ENCODE results near the gene DHRS7B.
A peak's percentile ranks its signal among the peaks of the same experiment; 100 is the strongest.
"Not testable (repeated sequence)": the region's sequence is repeated elsewhere in the genome, so short reads cannot be mapped to it uniquely, and the experiment has no call there.

Gene DHRS7B

DNA sequence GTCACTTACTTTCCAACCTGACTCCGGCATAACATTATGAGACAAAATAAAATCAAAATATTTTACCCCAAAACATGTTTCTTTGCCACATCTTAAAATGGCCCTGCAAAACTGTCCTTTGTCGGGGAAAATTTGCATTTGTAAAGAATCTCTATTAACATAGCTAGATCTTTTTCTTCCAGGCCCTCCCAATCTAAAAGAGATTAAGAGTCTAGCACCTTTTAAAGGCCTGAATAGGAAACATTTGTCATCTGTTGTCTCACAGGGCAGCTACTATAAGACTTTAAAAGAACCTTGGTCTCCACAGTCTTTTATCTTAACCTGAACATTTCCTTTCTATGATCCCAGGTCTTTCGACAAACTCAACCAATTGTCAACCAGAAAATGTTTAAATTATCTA is 18.1 kb upstream of the DHRS7B start:
- no peak for FAIRE-seq

GRCh38 chr17:21113049-21113690 is 13.6 kb upstream of the DHRS7B start:
- FAIRE-seq: peak; percentile 38

DNA sequence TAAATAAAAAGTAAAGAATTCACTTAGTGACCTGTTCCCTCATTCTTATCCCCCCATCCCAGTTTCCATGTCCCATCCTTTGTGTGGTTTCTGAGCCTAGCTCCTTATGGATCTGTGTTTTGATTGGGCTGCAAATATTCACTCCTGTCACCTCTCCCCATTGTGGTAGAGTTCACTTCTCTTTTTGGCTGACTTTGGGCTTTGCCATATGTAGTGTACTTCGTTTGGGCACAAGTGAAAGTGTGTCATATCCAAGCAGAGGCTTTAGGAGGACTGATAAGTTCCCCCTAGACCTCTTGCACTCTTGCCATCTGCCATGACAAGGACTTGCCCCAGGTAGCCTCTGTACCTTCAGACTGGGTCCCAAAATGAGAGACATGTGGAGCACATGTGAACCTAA is 13.0 kb upstream of the DHRS7B start:
- no peak for FAIRE-seq

- not testable (repeated sequence) for FAIRE-seq
Measured at GRCh38 chr17:21114791-21115190, 12.0 kb upstream of the DHRS7B start.

DNA sequence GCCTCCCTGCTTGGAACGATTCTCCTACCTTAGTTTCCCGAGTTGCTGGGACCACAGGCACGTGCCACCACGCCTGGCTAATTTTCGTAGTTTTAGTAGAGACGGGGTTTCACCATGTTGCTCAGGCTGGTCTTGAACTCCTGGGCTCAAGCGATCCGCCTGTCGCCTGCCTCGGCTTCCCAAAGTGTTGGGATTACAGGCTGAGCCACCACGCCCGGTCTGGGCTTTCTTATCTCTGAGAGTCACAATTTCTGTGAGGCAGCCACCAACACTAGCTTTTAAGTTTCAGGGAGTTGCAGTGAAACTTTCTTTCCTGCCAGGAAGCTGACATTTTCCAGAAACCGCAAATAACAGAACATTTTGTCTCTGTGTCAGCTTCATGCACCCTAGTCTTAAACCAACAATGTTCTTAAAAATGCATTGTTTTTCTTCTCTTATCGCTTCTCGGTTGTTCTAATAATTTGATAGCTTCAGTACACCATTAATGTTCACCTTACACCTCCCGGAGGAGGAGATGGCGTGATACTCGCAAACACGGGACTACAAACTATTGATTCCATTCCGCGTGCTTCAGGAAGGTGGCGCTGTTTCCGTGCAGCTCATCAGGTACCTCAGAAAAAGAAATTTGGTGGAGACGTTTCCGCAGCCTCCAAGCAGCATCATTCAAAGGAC is 7.4 kb upstream of the DHRS7B start:
- no peak for FAIRE-seq

DNA sequence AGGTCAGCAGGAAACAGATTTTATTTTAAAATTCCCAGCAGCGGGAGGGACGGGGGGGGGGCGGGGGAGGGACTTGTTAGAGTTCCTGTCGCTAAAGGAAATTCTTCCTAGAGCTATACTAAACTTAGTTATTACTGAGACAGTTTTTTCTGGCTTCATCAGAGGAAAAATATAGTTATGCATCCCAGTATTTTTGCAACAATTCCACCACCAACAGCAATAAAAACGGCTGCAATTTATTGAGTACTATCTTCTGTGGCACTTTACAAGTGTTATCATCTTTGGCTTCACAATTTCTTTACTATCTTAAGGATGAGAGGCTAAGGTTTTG is 6.9 kb upstream of the DHRS7B start:
- no peak for FAIRE-seq

DNA sequence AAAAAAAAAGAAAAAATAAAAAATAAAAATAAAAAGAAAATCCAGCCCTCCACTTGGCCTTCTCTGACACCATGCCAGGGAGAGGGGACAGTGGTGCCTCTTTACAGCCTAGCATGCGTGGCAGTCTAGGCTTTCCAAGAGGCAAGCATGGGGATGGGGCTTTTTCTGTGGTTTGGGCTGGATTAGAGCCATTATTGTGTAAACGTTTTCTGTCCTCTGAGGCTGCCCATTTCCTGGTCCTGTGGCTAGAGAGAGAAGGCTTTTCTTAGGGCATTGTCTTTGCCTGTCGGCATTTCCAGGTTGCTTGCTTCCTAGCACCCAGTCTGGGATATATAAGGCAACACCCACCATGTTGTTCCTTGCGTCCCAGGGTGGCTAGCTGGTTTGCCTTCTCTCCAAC is 2.7 kb upstream of the DHRS7B start:
- no peak for FAIRE-seq

DNA sequence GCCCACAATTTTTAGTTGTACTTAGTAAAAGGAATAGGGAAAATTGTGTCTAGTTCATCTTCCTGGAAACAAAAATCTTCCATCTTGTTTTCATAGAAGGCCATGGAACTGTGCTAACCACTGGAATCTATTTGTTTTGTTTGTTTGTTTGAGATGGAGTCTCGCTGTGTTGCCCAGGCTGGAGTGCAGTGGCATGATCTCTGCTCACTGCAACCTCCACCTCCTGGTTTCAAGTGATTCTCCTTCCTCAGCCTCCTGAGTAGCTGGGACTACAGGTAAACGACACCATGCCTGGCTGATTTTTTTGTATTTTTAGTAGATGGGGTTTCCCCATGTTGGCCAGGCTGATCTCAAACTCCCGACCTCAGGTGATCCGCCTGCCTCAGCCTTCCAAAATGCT is 2.2 kb upstream of the DHRS7B start:
- FAIRE-seq: not testable (repeated sequence)

GRCh38 chr17:21125862-21126261 is 902 bp upstream of the DHRS7B start:
- FAIRE-seq: no peak

GRCh38 chr17:21127509-21128077 is 829 bp downstream of the DHRS7B start:
- FAIRE-seq: no peak

- FAIRE-seq: no peak
Measured at GRCh38 chr17:21129023-21129681, 2.4 kb downstream of the DHRS7B start.

DNA sequence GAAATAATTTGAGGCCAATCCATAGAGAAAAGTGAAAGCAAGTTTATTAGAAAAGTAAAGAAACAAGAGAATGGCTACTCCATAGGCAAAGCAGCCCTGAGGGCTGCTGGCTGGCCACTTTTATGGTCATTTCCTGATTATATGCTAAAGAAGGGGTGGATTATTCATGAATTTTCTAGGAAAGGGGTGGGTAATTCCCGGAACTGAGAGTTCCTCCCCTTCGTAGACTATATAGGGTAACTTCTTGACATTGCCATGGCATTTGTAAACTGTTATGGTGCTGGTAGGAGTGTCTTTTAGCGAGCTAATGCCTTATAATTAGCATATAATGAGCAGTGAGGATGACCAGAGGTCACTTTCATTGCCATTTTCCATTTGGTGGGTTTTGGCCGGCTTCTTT is 4.4 kb downstream of the DHRS7B start:
- no peak for FAIRE-seq

GRCh38 chr17:21132428-21132827 is 5.7 kb downstream of the DHRS7B start:
- no peak for FAIRE-seq

DNA sequence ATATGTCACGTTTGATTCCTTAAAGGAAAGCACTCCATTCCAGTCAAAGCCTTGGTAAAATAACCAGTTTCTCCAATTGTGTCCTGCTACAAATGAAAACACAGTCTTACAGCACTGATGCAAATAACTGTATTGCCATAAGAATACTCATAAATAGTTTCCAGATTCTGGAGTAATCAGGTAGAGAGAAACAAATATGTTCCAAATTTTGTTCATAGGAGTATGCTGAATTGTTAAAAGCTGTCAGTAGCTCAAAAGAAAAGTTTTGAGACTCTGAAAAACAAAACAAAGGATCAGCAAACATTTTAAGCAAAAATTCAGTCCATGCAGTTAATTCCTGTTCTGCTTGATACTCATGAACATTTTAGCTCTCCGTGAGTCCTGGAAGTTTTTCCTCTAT is 7.8 kb downstream of the DHRS7B start:
- no peak for FAIRE-seq

GRCh38 chr17:21140911-21141310 is 14.1 kb downstream of the DHRS7B start:
- FAIRE-seq: no peak

DNA sequence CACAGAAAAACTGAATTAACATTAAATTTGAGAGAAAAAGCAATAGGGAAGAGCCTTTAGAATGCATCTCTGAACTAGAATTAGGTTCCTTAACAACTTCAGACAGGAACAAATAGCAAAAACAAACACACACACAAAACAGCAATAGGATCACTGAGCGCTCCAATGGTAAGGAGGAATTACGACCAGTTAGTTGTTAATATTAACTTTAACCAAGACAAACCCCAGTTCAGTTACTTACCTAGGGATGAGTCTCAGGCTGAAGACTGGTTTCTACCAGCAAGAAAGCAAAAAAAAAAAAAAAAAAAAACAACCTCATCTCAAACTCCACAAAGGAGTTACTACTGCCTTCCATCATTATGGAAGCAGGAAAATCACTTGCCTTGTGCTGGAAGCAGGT is 14.6 kb downstream of the DHRS7B start:
- no peak for FAIRE-seq

DNA sequence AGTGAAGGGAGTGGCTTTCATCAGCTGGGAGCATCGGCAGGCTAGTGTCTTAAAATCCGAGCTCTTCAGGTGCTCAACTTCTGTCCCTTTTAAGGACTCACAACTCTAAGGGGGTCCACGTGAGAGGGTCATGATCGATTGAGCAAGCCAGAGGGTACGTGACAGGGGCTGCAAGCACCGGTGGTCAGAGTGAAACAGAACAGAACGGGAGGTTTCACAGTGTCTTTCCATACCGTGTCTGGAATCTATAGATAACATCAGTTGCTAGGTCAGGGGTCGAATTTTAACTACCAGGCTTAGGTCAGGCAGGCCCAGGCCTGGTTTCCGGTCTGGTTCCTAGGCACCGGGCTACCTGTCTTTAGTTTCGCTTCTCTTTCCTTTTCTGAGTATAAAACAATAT is 15.3 kb downstream of the DHRS7B start:
- not testable (repeated sequence) for FAIRE-seq

GRCh38 chr17:21143695-21144094 is 16.9 kb downstream of the DHRS7B start:
- FAIRE-seq: no peak

DNA sequence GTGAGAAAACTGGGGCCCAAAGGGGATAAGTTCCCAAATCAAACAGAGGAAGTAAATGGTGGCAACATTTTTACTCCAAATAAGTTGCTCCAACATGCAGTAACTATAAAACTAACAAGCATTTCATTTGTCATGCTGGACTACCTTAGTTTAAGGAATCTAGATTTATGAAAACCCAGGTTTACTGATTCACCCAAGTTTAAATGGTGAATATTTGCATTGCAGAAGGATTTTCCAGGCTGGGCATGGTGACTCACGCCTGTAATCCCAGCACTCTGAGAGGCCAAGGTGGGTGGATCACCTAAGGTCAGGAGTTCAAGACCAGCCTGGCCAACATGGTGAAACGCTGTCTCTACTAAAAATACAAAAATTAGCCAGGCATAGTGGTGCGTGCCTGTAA is 17.5 kb downstream of the DHRS7B start:
- not testable (repeated sequence) for FAIRE-seq

DNA sequence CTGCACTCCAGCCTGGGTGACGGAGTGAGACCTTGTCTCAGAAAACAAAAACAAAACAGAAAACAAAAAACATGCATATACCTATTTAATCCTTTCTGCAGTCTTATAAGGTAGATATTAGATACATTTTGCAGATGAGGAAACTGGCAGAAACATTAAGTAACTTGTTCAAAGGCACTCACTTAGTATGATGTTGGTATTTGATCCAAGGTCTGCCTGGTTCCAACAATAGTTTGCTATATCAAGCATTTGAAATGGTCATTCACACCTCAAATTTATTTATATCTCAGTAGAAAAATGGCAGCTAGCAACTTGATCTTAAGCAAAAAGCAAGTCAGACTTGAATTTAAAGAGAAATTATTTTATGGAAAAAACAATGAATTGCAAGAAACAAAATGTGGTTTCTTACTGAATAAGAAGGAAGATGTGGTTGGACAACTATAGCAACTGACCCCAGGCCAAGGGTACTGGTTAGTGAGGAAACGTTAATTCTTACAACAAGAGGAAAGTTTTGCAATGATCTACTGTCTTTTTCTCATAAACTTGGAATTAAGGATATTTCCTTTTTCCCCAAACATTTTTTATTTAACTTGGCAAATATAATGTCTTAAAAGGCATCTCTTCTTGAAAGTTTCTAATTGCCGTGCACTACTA is 19.7 kb downstream of the DHRS7B start:
- no peak for FAIRE-seq

GRCh38 chr17:21149621-21150020 is 22.9 kb downstream of the DHRS7B start:
- FAIRE-seq: no peak

- FAIRE-seq: no peak
Measured at GRCh38 chr17:21152731-21153130, 26.0 kb downstream of the DHRS7B start.

DNA sequence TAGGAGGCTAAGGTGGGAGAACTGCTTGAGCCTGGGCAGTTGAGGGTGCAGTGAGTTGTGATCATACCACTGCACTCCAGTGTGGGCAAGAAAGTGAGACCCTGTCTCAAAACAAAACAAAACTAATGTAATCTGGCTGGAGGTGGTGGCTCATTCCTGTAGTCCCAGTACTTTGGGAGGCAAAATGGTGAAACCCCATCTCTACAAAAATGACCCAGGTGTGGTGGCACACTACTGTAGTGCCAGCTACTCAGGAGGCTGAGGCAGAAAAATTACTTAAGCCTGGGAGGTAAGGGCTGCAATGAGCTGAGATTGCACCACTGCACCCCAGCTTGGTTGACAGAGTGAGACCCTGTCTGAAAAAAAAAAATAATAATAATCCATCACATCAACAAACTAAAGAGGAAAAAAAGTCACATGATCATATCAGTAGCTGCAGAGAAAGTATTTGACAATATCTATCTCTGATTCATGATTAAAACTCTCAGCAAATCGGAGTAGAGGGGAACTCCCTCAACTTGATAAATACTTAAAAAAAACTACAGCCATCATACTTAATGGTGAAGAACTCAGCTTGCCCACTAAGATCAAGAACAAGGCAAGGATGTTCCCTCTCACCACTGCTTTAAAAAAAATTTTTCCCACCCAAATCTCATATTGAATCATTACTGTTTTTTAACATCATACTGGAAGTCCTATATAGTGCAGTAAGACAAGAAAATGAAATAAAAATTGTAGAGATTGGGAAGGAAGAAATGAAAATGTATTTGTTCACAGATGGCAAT is 31.0 kb downstream of the DHRS7B start:
- no peak for FAIRE-seq

All from islet of Langerhans (tissue), 1 donor.